MM.1S (cell line): ENCODE measurements around the gene AKT1S1.

ENCODE experiments used
- DNase-seq: peaks from one replicate; pipeline ENCODE4 v3.0.0-alpha.2; 2015
- H2AFZ ChIP-seq: fragments of 300-600 bp; sonication (generic); 2 replicates; pipeline ENCODE4 v1.6.0; 2016; ENCODE audit warnings: antibody characterized with exemption, low read length
- H3F3A ChIP-seq: fragments of 300-600 bp; sonication (generic); 2 replicates; pipeline ENCODE4 v1.6.1; 2016; ENCODE audit warnings: mild to moderate bottlenecking, antibody characterized with exemption, low read length, moderate library complexity, mixed read lengths; ENCODE audit not compliant: insufficient read depth
- H3K27ac ChIP-seq: fragments of 300-600 bp; sonication (generic); 2 replicates; pipeline ENCODE4 v1.5.1; 2016; ENCODE audit warnings: mild to moderate bottlenecking, low read length
- H3K27me3 ChIP-seq: fragments of 300-600 bp; sonication (generic); replicated peaks from 2 replicates; pipeline ENCODE4 v1.6.0; 2016; ENCODE audit warnings: low read length; ENCODE audit not compliant: insufficient read depth
- H3K36me3 ChIP-seq: fragments of 300-600 bp; sonication (generic); replicated peaks from 2 replicates; pipeline ENCODE4 v1.6.1; 2016; ENCODE audit warnings: mild to moderate bottlenecking, low read length, mixed read lengths; ENCODE audit not compliant: insufficient read depth
- H3K4me1 ChIP-seq: fragments of 300-600 bp; sonication (generic); 2 replicates; pipeline ENCODE4 v1.6.1; 2016; ENCODE audit warnings: low read length, mixed read lengths
- H3K4me2 ChIP-seq: fragments of 300-600 bp; sonication (generic); 2 replicates; pipeline ENCODE4 v1.6.0; 2016; ENCODE audit warnings: low read depth, low read length
- H3K4me3 ChIP-seq: fragments of 300-600 bp; sonication (generic); 2 replicates; pipeline ENCODE4 v1.5.1; 2016; ENCODE audit warnings: low read length, mixed read lengths
- H3K79me2 ChIP-seq: fragments of 300-600 bp; sonication (generic); 2 replicates; pipeline ENCODE4 v1.6.1; 2016; ENCODE audit warnings: mixed run types, low read length, mixed read lengths
- H3K9ac ChIP-seq: fragments of 300-600 bp; sonication (generic); 2 replicates; pipeline ENCODE4 v1.6.1; 2016; ENCODE audit warnings: low read length, mixed read lengths
- H3K9me2 ChIP-seq: fragments of 300-600 bp; sonication (generic); replicated peaks from 2 replicates; pipeline ENCODE4 v1.6.1; 2016; ENCODE audit warnings: mild to moderate bottlenecking, low read length, mixed read lengths; ENCODE audit not compliant: insufficient read depth
- H3K9me3 ChIP-seq: fragments of 300-600 bp; sonication (generic); replicated peaks from 2 replicates; pipeline ENCODE4 v1.6.1; 2016; ENCODE audit warnings: mild to moderate bottlenecking, low read length, mixed read lengths; ENCODE audit not compliant: insufficient read depth
- H4K20me1 ChIP-seq: fragments of 300-600 bp; sonication (generic); 2 replicates; pipeline ENCODE4 v1.6.1; 2016; ENCODE audit warnings: mild to moderate bottlenecking, low read length, moderate library complexity, mixed read lengths; ENCODE audit not compliant: insufficient read depth
- CTCF ChIP-seq: fragments of 300-600 bp; sonication (generic); IDR thresholded peaks from 2 replicates; pipeline ENCODE4 v1.5.1; 2016; ENCODE audit warnings: antibody characterized with exemption, low read length, mixed read lengths
- EZH2 ChIP-seq: fragments of 300-600 bp; sonication (generic); optimal IDR thresholded peaks from 2 replicates; pipeline ENCODE3; 2017; ENCODE audit warnings: low read depth, mild to moderate bottlenecking, antibody characterized with exemption, low read length, mixed read lengths
- EZH2phosphoT487 ChIP-seq: fragments of 300-600 bp; sonication (generic); IDR thresholded peaks from 2 replicates; pipeline ENCODE4 v1.6.1; 2018; ENCODE audit warnings: antibody characterized with exemption, low read length

Gene AKT1S1

GRCh38 chr19:49882643-49883042 is 5.5 kb upstream of the AKT1S1 start:
- DNase-seq: no peak
- H3K4me2 ChIP-seq: no peak overlapping the region

GRCh38 chr19:49881672-49882394 is 4.7 kb upstream of the AKT1S1 start:
- Histone ChIP-seq H4K20me1 (no peaks in the 10 kb centered on the region), H3K9ac (no peak overlapping the region), H3K4me1 (no peaks in the 10 kb centered on the region), H3K4me3 (no peak overlapping the region), H2AFZ (no peak overlapping the region), H3K27me3 (no peaks in the 10 kb centered on the region), H3K4me2 (no peak overlapping the region), H3K79me2 (peaks cover 16% of the 10 kb centered on the region), H3K9me2 (no peaks in the 10 kb centered on the region), H3K9me3 (no peaks in the 10 kb centered on the region), H3K36me3 (no peaks in the 10 kb centered on the region; the same call in 1 of the 2 replicates), H3F3A (peaks cover 4% of the 10 kb centered on the region; the same call in 1 of the 2 replicates), H3K27ac (no peak overlapping the region)
- no peak for DNase-seq
- TF ChIP-seq CTCF: no peak
- no peak for TF ChIP-seq EZH2
- TF ChIP-seq EZH2phosphoT487: no peak

More at GRCh38 chr19:49882643-49883042, 5.5 kb upstream of the AKT1S1 start:
- H3K27ac ChIP-seq: no peak overlapping the region
- H3K79me2 ChIP-seq: peaks cover 16% of the 10 kb centered on the region
- H3K9ac ChIP-seq: no peak overlapping the region
- no peaks in the 10 kb centered on the region for H3K27me3 ChIP-seq
- no peak overlapping the region for H2AFZ ChIP-seq
- H3F3A ChIP-seq: peaks cover 4% of the 10 kb centered on the region; the same call in 1 of the 2 replicates
- TF ChIP-seq CTCF: no peak
- no peak for TF ChIP-seq EZH2phosphoT487
- no peak for TF ChIP-seq EZH2
- H3K9me2 ChIP-seq: no peaks in the 10 kb centered on the region
- H3K4me1 ChIP-seq: no peaks in the 10 kb centered on the region
- no peaks in the 10 kb centered on the region for H3K9me3 ChIP-seq
- no peaks in the 10 kb centered on the region for H4K20me1 ChIP-seq
- no peaks in the 10 kb centered on the region; the same call in 1 of the 2 replicates for H3K36me3 ChIP-seq
- H3K4me3 ChIP-seq: no peak overlapping the region

GRCh38 chr19:49881186-49881585 is 4.0 kb upstream of the AKT1S1 start:
- no peak overlapping the region for H3K4me3 ChIP-seq
- H2AFZ ChIP-seq: no peak overlapping the region
- no peaks in the 10 kb centered on the region for H3K4me1 ChIP-seq
- no peak overlapping the region for H3K9ac ChIP-seq
- H3F3A ChIP-seq: peaks cover 4% of the 10 kb centered on the region; the same call in 1 of the 2 replicates
- no peak for TF ChIP-seq EZH2phosphoT487
- no peak for TF ChIP-seq CTCF
- no peak for TF ChIP-seq EZH2
- no peak overlapping the region for H3K4me2 ChIP-seq
- H3K79me2 ChIP-seq: peaks cover 19% of the 10 kb centered on the region
- no peaks in the 10 kb centered on the region for H4K20me1 ChIP-seq
- H3K9me3 ChIP-seq: no peaks in the 10 kb centered on the region
- no peak for DNase-seq
- no peaks in the 10 kb centered on the region for H3K9me2 ChIP-seq
- no peaks in the 10 kb centered on the region; the same call in 1 of the 2 replicates for H3K36me3 ChIP-seq
- no peaks in the 10 kb centered on the region for H3K27me3 ChIP-seq
- H3K27ac ChIP-seq: no peak overlapping the region
